ENCODE data around the gene BMPER.

GRCh38 chr7:34131371-34131770 lies 226.0 kb downstream of the BMPER start:
- TF ChIP-seq CTCF (conservative IDR thresholded peaks at IDR 0.05 in 1 of 2, IDR thresholded peaks at IDR 0.05 in 1 of 2; ENCODE audit: low read depth in 1 of 2, low read length in 2 of 2) (no peak), EZH2 (IDR thresholded peaks at IDR 0.05; ENCODE audit: low read length, missing control alignments) (no peak)
